Calu3 (cell line): ENCODE results near the gene NSD2. TPM values are rescaled to one million over a fixed set of nuclear protein-coding genes. Genes with fewer than 3 reads are reported as not detected.
"Not testable (repeated sequence)": the region's sequence is repeated elsewhere in the genome, so short reads cannot be mapped to it uniquely, and the experiment has no call there.

Source experiments
- BruUV-seq: library from RNA; stranded (reverse); fragments of 400-500 nt; replicated peaks from 2 replicates; lab custom pipeline; 2021; lab: Mats Ljungman, UMichigan
- CTCF ChIA-PET: fragments of 300-600 bp; sonication (Branson Sonifier 250); formaldehyde crosslinking; loops from one replicate; lab custom pipeline; 2022; ENCODE audit warnings: antibody characterized with exemption; lab: Charles Lee
- DNase-seq: peaks from one replicate; pipeline ENCODE4 v3.0.0; 2022
- H3K27ac Mint-ChIP-seq: one replicate; pipeline ENCODE4 v1.8.0; 2022; ENCODE audit warnings: mixed read lengths; ENCODE audit not compliant: unreplicated experiment
- H3K27me3 Mint-ChIP-seq: one replicate; pipeline ENCODE4 v1.8.0; 2022; ENCODE audit warnings: mixed read lengths; ENCODE audit not compliant: unreplicated experiment
- H3K36me3 Mint-ChIP-seq: one replicate; pipeline ENCODE4 v1.8.0; 2022; ENCODE audit warnings: mild to moderate bottlenecking, moderate library complexity, mixed read lengths; ENCODE audit not compliant: insufficient read depth, unreplicated experiment
- H3K4me1 Mint-ChIP-seq: one replicate; pipeline ENCODE4 v1.8.0; 2022; ENCODE audit warnings: mild to moderate bottlenecking, low read depth, mixed read lengths; ENCODE audit not compliant: unreplicated experiment
- H3K4me3 Mint-ChIP-seq: one replicate; pipeline ENCODE4 v1.8.0; 2022; ENCODE audit warnings: mild to moderate bottlenecking, low read depth, moderate library complexity, mixed read lengths; ENCODE audit not compliant: unreplicated experiment
- H3K9me3 Mint-ChIP-seq: one replicate; pipeline ENCODE4 v1.8.0; 2022; ENCODE audit warnings: low read depth, mixed read lengths; ENCODE audit not compliant: unreplicated experiment
- CTCF ChIP-seq: fragments of 200-600 bp; IDR thresholded peaks from one replicate; pipeline ENCODE4 v1.8.0; 2022; ENCODE audit warnings: antibody characterized with exemption; ENCODE audit not compliant: unreplicated experiment
- intact Hi-C: fragments of 100-400 bp; cut with micrococcal nuclease; formaldehyde crosslinking; loops from one replicate; pipeline ENCODE4 v1.10.0; 2022; ENCODE audit not compliant: unreplicated experiment
- total RNA-seq: library from RNA; stranded (reverse); gene quantifications from 2 replicates; pipeline ENCODE4 v1.2.3, GENCODE V29; 2022

NSD2 gene
- total RNA-seq, 1 experiment from 2014 or later = 104 TPM

- CTCF ChIA-PET = no interaction called here
- Mint-ChIP-seq H3K27ac (no peak overlapping the region), H3K9me3 (no peaks in the 10 kb centered on the region)
Measured at GRCh38 chr4:1842993-1843448, 28.2 kb upstream of the NSD2 start.

GRCh38 chr4:1843852-1844251 lies 27.3 kb upstream of the NSD2 start:
- no peak for TF ChIP-seq CTCF
- H3K9me3 Mint-ChIP-seq = no peaks in the 10 kb centered on the region
- no TSS peak for BruUV-seq
- intact Hi-C loops = no loop called here
- CTCF ChIA-PET = no interaction called here
- no peaks in the 10 kb centered on the region for H3K4me1 Mint-ChIP-seq
- no peak for DNase-seq
- H3K27me3 Mint-ChIP-seq = no peaks in the 10 kb centered on the region
- H3K36me3 Mint-ChIP-seq = peaks cover 11% of the 10 kb centered on the region
- H3K27ac Mint-ChIP-seq = no peak overlapping the region
- no peak overlapping the region for H3K4me3 Mint-ChIP-seq

More at GRCh38 chr4:1842993-1843448, 28.2 kb upstream of the NSD2 start:
- DNase-seq = no peak
- Mint-ChIP-seq H3K36me3 (peaks cover 20% of the 10 kb centered on the region), H3K27me3 (no peaks in the 10 kb centered on the region), H3K4me1 (no peaks in the 10 kb centered on the region), H3K4me3 (no peak overlapping the region)
- BruUV-seq = no TSS peak
- no peak for TF ChIP-seq CTCF
- intact Hi-C loops = no loop called here

- intact Hi-C loops, H3K36me3 Mint-ChIP-seq, BruUV-seq, H3K27ac Mint-ChIP-seq, DNase-seq, H3K27me3 Mint-ChIP-seq, H3K4me1 Mint-ChIP-seq, H3K9me3 Mint-ChIP-seq, H3K4me3 Mint-ChIP-seq: not testable (repeated sequence)
- CTCF ChIA-PET = interaction anchor here (1.1 kb wide), 1 partner anchor 14 kb away, joined by 3 read pairs; no protein-coding TSS in a partner anchor
Measured at GRCh38 chr4:1844618-1845017, 26.6 kb upstream of the NSD2 start.

- no peak for TF ChIP-seq CTCF
- Mint-ChIP-seq H3K4me1 (peaks cover 4% of the 10 kb centered on the region), H3K27me3 (no peaks in the 10 kb centered on the region), H3K27ac (no peak overlapping the region), H3K4me3 (no peak overlapping the region), H3K9me3 (no peaks in the 10 kb centered on the region), H3K36me3 (peaks cover 13% of the 10 kb centered on the region)
- no peak for DNase-seq
- CTCF ChIA-PET = no interaction called here
- no TSS peak for BruUV-seq
- intact Hi-C loops = no loop called here
Measured at GRCh38 chr4:1846580-1846979, 24.6 kb upstream of the NSD2 start.

- Mint-ChIP-seq H3K9me3 (no peaks in the 10 kb centered on the region), H3K27me3 (no peaks in the 10 kb centered on the region), H3K4me1 (peaks cover 20% of the 10 kb centered on the region), H3K4me3 (no peak overlapping the region), H3K27ac (no peak overlapping the region), H3K36me3 (peaks cover 26% of the 10 kb centered on the region)
- BruUV-seq = no TSS peak
- DNase-seq = no peak
- CTCF ChIA-PET = no interaction called here
- intact Hi-C loops = no loop called here
- TF ChIP-seq CTCF = no peak
Measured at GRCh38 chr4:1850276-1850675, 20.9 kb upstream of the NSD2 start.
